MM.1S (cell line): Measurements from ENCODE around the gene TASP1.

ENCODE experiments used
- DNase-seq: peaks from one replicate; pipeline ENCODE4 v3.0.0-alpha.2; 2015
- H2AFZ ChIP-seq: fragments of 300-600 bp; sonication (generic); 2 replicates; pipeline ENCODE4 v1.6.0; 2016; ENCODE audit warnings: antibody characterized with exemption, low read length
- H3F3A ChIP-seq: fragments of 300-600 bp; sonication (generic); 2 replicates; pipeline ENCODE4 v1.6.1; 2016; ENCODE audit warnings: mild to moderate bottlenecking, antibody characterized with exemption, low read length, moderate library complexity, mixed read lengths; ENCODE audit not compliant: insufficient read depth
- H3K27ac ChIP-seq: fragments of 300-600 bp; sonication (generic); 2 replicates; pipeline ENCODE4 v1.5.1; 2016; ENCODE audit warnings: mild to moderate bottlenecking, low read length
- H3K27me3 ChIP-seq: fragments of 300-600 bp; sonication (generic); replicated peaks from 2 replicates; pipeline ENCODE4 v1.6.0; 2016; ENCODE audit warnings: low read length; ENCODE audit not compliant: insufficient read depth
- H3K36me3 ChIP-seq: fragments of 300-600 bp; sonication (generic); replicated peaks from 2 replicates; pipeline ENCODE4 v1.6.1; 2016; ENCODE audit warnings: mild to moderate bottlenecking, low read length, mixed read lengths; ENCODE audit not compliant: insufficient read depth
- H3K4me1 ChIP-seq: fragments of 300-600 bp; sonication (generic); 2 replicates; pipeline ENCODE4 v1.6.1; 2016; ENCODE audit warnings: low read length, mixed read lengths
- H3K4me2 ChIP-seq: fragments of 300-600 bp; sonication (generic); 2 replicates; pipeline ENCODE4 v1.6.0; 2016; ENCODE audit warnings: low read depth, low read length
- H3K4me3 ChIP-seq: fragments of 300-600 bp; sonication (generic); 2 replicates; pipeline ENCODE4 v1.5.1; 2016; ENCODE audit warnings: low read length, mixed read lengths
- H3K79me2 ChIP-seq: fragments of 300-600 bp; sonication (generic); 2 replicates; pipeline ENCODE4 v1.6.1; 2016; ENCODE audit warnings: mixed run types, low read length, mixed read lengths
- H3K9ac ChIP-seq: fragments of 300-600 bp; sonication (generic); 2 replicates; pipeline ENCODE4 v1.6.1; 2016; ENCODE audit warnings: low read length, mixed read lengths
- H3K9me2 ChIP-seq: fragments of 300-600 bp; sonication (generic); replicated peaks from 2 replicates; pipeline ENCODE4 v1.6.1; 2016; ENCODE audit warnings: mild to moderate bottlenecking, low read length, mixed read lengths; ENCODE audit not compliant: insufficient read depth
- H3K9me3 ChIP-seq: fragments of 300-600 bp; sonication (generic); replicated peaks from 2 replicates; pipeline ENCODE4 v1.6.1; 2016; ENCODE audit warnings: mild to moderate bottlenecking, low read length, mixed read lengths; ENCODE audit not compliant: insufficient read depth
- H4K20me1 ChIP-seq: fragments of 300-600 bp; sonication (generic); 2 replicates; pipeline ENCODE4 v1.6.1; 2016; ENCODE audit warnings: mild to moderate bottlenecking, low read length, moderate library complexity, mixed read lengths; ENCODE audit not compliant: insufficient read depth
- EZH2 ChIP-seq: fragments of 300-600 bp; sonication (generic); optimal IDR thresholded peaks from 2 replicates; pipeline ENCODE3; 2017; ENCODE audit warnings: low read depth, mild to moderate bottlenecking, antibody characterized with exemption, low read length, mixed read lengths
- EZH2phosphoT487 ChIP-seq: fragments of 300-600 bp; sonication (generic); IDR thresholded peaks from 2 replicates; pipeline ENCODE4 v1.6.1; 2018; ENCODE audit warnings: antibody characterized with exemption, low read length
- TF ChIP-seq, protein P1 (sequence below): fragments of 300-600 bp; sonication (generic); IDR thresholded peaks from 2 replicates; pipeline ENCODE4 v1.5.1; 2016; ENCODE audit warnings: antibody characterized with exemption, low read length, mixed read lengths

TASP1 gene

DNA sequence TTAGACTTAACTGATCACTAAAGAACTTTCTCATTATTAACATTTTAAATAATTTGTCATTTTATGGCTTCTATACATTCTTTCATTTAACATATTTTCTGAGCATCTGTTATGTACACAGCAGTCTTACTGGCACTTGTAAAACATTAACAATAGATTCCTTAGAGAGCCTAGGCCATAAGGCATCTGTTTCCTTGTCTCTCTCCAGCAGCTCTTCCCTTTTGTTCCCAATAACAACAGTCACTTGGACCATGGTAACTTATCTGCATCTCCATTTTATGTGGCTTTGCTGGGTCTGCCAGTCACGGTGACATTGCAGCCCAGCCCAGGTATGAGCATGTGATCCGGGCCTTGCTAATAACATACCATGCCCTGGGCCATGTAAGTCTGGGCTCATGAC is 11.7 kb upstream of the TASP1 start:
- no peaks in the 10 kb centered on the region for H3K9me2 ChIP-seq
- H3K27ac ChIP-seq, result no peak overlapping the region
- no peaks in the 10 kb centered on the region for H3K27me3 ChIP-seq
- H3K4me1 ChIP-seq, result no peaks in the 10 kb centered on the region
- no peaks in the 10 kb centered on the region for H3F3A ChIP-seq
- H3K4me2 ChIP-seq, result no peak overlapping the region
- DNase-seq, result no peak
- H3K36me3 ChIP-seq, result no peaks in the 10 kb centered on the region
- no peak overlapping the region for H3K9ac ChIP-seq
- H3K79me2 ChIP-seq, result no peaks in the 10 kb centered on the region
- H4K20me1 ChIP-seq, result no peaks in the 10 kb centered on the region
- H2AFZ ChIP-seq, result no peak overlapping the region
- TF ChIP-seq, protein P1, sequence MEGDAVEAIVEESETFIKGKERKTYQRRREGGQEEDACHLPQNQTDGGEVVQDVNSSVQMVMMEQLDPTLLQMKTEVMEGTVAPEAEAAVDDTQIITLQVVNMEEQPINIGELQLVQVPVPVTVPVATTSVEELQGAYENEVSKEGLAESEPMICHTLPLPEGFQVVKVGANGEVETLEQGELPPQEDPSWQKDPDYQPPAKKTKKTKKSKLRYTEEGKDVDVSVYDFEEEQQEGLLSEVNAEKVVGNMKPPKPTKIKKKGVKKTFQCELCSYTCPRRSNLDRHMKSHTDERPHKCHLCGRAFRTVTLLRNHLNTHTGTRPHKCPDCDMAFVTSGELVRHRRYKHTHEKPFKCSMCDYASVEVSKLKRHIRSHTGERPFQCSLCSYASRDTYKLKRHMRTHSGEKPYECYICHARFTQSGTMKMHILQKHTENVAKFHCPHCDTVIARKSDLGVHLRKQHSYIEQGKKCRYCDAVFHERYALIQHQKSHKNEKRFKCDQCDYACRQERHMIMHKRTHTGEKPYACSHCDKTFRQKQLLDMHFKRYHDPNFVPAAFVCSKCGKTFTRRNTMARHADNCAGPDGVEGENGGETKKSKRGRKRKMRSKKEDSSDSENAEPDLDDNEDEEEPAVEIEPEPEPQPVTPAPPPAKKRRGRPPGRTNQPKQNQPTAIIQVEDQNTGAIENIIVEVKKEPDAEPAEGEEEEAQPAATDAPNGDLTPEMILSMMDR, result no peak
- TF ChIP-seq EZH2phosphoT487 (no peak), EZH2 (no peak)
- no peaks in the 10 kb centered on the region for H3K9me3 ChIP-seq
- no peak overlapping the region for H3K4me3 ChIP-seq

GRCh38 chr20:13648291-13649228 is 9.8 kb upstream of the TASP1 start:
- Histone ChIP-seq H3K4me1 (no peaks in the 10 kb centered on the region), H3K9me2 (no peaks in the 10 kb centered on the region), H3K36me3 (no peaks in the 10 kb centered on the region), H3K27ac (no peak overlapping the region), H3K4me3 (no peak overlapping the region), H3K9ac (no peak overlapping the region), H3K9me3 (no peaks in the 10 kb centered on the region), H3F3A (no peaks in the 10 kb centered on the region), H3K79me2 (no peaks in the 10 kb centered on the region), H2AFZ (no peak overlapping the region), H3K4me2 (no peak overlapping the region), H3K27me3 (no peaks in the 10 kb centered on the region), H4K20me1 (no peaks in the 10 kb centered on the region)
- DNase-seq, result no peak
- no peak for TF ChIP-seq EZH2
- TF ChIP-seq EZH2phosphoT487, result no peak
- TF ChIP-seq, protein P1, result no peak

DNA sequence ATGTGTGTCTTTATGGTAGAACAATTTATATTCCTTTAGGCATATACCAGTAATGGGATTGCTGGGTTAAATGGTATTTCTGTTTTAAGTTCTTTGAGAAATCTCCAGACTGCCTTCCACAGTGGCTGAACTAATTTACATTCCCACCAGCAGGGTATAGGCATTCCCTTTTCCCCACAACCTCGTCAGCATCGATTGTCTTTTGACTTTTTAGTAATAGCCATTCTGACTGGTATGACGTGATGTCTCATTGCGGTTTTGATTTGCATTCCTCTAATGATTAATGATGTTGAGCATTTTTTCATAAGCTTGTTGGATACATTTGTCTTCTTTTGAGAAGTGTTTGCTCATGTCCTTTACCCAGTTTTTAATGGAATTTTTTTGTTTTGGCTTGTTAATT is 5.3 kb upstream of the TASP1 start:
- Histone ChIP-seq H3K36me3 (no peaks in the 10 kb centered on the region), H3K4me3 (no peak overlapping the region), H2AFZ (no peak overlapping the region), H3K9me2 (no peaks in the 10 kb centered on the region), H3K9me3 (no peaks in the 10 kb centered on the region), H3K79me2 (no peaks in the 10 kb centered on the region), H3K27me3 (no peaks in the 10 kb centered on the region), H3K4me2 (no peak overlapping the region), H4K20me1 (no peaks in the 10 kb centered on the region), H3K9ac (no peak overlapping the region), H3K27ac (no peak overlapping the region), H3F3A (no peaks in the 10 kb centered on the region), H3K4me1 (no peaks in the 10 kb centered on the region)
- no peak for DNase-seq
- TF ChIP-seq, protein P1, result no peak
- no peak for TF ChIP-seq EZH2
- TF ChIP-seq EZH2phosphoT487, result no peak
